Middle frontal gyrus (tissue), 1 donor: ENCODE data around the gene KRTAP16-1.
"Not testable (repeated sequence)": the region's sequence is repeated elsewhere in the genome, so short reads cannot be mapped to it uniquely, and the experiment has no call there.

Source experiments
- DNase-seq: peaks from one replicate; pipeline ENCODE4 v3.0.0-alpha.2; 2015; ENCODE audit warnings: low spot score; ENCODE audit errors: extremely low spot score

Gene KRTAP16-1

GRCh38 chr17:41301916-41302901, 6.9 kb downstream of the KRTAP16-1 start, which contains the start of gene KRTAP29-1:
Gene KRTAP29-1 (minus strand): TSS chr17:41302851. CDS start chr17:41302851, 0 bp downstream.
- DNase-seq: no peak

- no peak for DNase-seq
Observed at GRCh38 chr17:41301204-41301790, 7.8 kb downstream of the KRTAP16-1 start.

- DNase-seq: no peak
Observed at GRCh38 chr17:41298458-41299135, 10.5 kb downstream of the KRTAP16-1 start.

- DNase-seq: no peak
Observed at GRCh38 chr17:41296846-41297245, 12.3 kb downstream of the KRTAP16-1 start.

GRCh38 chr17:41294016-41294415, 15.1 kb downstream of the KRTAP16-1 start:
- no peak for DNase-seq

- no peak for DNase-seq
Observed at GRCh38 chr17:41287050-41287449, 22.1 kb downstream of the KRTAP16-1 start.

GRCh38 chr17:41284546-41284945, 24.6 kb downstream of the KRTAP16-1 start:
- no peak for DNase-seq

- DNase-seq: no peak
Observed at GRCh38 chr17:41284043-41284442, 25.1 kb downstream of the KRTAP16-1 start.

- no peak for DNase-seq
Observed at GRCh38 chr17:41278176-41278955, 30.7 kb downstream of the KRTAP16-1 start.

- DNase-seq: not testable (repeated sequence)
Observed at GRCh38 chr17:41275648-41276190, 33.4 kb downstream of the KRTAP16-1 start, which contains the start of gene KRTAP9-7. Gene KRTAP9-7 (plus strand): TSS chr17:41275698. CDS start chr17:41275698, 0 bp downstream.

GRCh38 chr17:41271858-41272257, 37.3 kb downstream of the KRTAP16-1 start:
- DNase-seq: no peak

- DNase-seq: not testable (repeated sequence)
Observed at GRCh38 chr17:41271323-41271722, 37.8 kb downstream of the KRTAP16-1 start.

GRCh38 chr17:41267711-41268110, 41.4 kb downstream of the KRTAP16-1 start:
- DNase-seq: no peak

GRCh38 chr17:41265078-41265477, 44.0 kb downstream of the KRTAP16-1 start, which contains the start of gene KRTAP9-6:
Gene KRTAP9-6 (plus strand): TSS chr17:41265378. CDS start chr17:41265378, 0 bp downstream.
- no peak for DNase-seq

- DNase-seq: no peak
Observed at GRCh38 chr17:41264599-41264998, 44.5 kb downstream of the KRTAP16-1 start.

GRCh38 chr17:41263212-41263611, 45.9 kb downstream of the KRTAP16-1 start:
- DNase-seq: no peak

GRCh38 chr17:41258406-41258805, 50.7 kb downstream of the KRTAP16-1 start:
- DNase-seq: no peak
